RWPE2 (cell line): Measurements from ENCODE around the gene GPRASP2.
"Not testable (repeated sequence)": the region's sequence is repeated elsewhere in the genome, so short reads cannot be mapped to it uniquely, and the experiment has no call there.

Source experiments
- ATAC-seq: fragments of 200-7000 bp; cut with Tn5 transposase; 3 replicates; pipeline ENCODE4 v1.9.1; 2021; ENCODE audit warnings: low read depth
- DNase-seq: peaks from one replicate; pipeline ENCODE4 v3.0.0-alpha.2; 2020; ENCODE audit warnings: low spot score
- H3K27ac ChIP-seq: fragments of 450-650 bp; 2 replicates; pipeline ENCODE4 v1.5.1; 2017; ENCODE audit warnings: mild to moderate bottlenecking; ENCODE audit not compliant: poor library complexity, severe bottlenecking
- H3K27me3 ChIP-seq: fragments of 250-450 bp; sonication (Bioruptor Pico); 2 replicates; pipeline ENCODE4 v1.5.1; 2021; ENCODE audit warnings: mild to moderate bottlenecking, moderate library complexity; ENCODE audit not compliant: insufficient read depth, poor library complexity, severe bottlenecking
- H3K36me3 ChIP-seq: fragments of 250-450 bp; sonication (Bioruptor Pico); 2 replicates; pipeline ENCODE4 v1.5.1; 2020; ENCODE audit warnings: low read depth, mild to moderate bottlenecking, moderate library complexity
- H3K4me1 ChIP-seq: fragments of 250-450 bp; sonication (Bioruptor Pico); 2 replicates; pipeline ENCODE4 v1.5.1; 2021; ENCODE audit warnings: mild to moderate bottlenecking, moderate library complexity; ENCODE audit not compliant: insufficient read depth, poor library complexity, severe bottlenecking
- H3K4me3 ChIP-seq: fragments of 250-450 bp; sonication (Bioruptor Pico); 2 replicates; pipeline ENCODE4 v1.5.1; 2021; ENCODE audit warnings: mild to moderate bottlenecking, moderate library complexity; ENCODE audit not compliant: severe bottlenecking
- H3K9me3 ChIP-seq: fragments of 250-450 bp; sonication (Bioruptor Pico); 2 replicates; pipeline ENCODE4 v1.5.1; 2021; ENCODE audit warnings: mild to moderate bottlenecking, moderate library complexity; ENCODE audit not compliant: severe bottlenecking
- TF ChIP-seq, protein P1 (sequence below): fragments of 450-650 bp; IDR thresholded peaks from one replicate; pipeline ENCODE4 v1.5.1; 2017; ENCODE audit warnings: mild to moderate bottlenecking, moderate library complexity; ENCODE audit not compliant: poor library complexity, severe bottlenecking

GPRASP2 gene

DNA sequence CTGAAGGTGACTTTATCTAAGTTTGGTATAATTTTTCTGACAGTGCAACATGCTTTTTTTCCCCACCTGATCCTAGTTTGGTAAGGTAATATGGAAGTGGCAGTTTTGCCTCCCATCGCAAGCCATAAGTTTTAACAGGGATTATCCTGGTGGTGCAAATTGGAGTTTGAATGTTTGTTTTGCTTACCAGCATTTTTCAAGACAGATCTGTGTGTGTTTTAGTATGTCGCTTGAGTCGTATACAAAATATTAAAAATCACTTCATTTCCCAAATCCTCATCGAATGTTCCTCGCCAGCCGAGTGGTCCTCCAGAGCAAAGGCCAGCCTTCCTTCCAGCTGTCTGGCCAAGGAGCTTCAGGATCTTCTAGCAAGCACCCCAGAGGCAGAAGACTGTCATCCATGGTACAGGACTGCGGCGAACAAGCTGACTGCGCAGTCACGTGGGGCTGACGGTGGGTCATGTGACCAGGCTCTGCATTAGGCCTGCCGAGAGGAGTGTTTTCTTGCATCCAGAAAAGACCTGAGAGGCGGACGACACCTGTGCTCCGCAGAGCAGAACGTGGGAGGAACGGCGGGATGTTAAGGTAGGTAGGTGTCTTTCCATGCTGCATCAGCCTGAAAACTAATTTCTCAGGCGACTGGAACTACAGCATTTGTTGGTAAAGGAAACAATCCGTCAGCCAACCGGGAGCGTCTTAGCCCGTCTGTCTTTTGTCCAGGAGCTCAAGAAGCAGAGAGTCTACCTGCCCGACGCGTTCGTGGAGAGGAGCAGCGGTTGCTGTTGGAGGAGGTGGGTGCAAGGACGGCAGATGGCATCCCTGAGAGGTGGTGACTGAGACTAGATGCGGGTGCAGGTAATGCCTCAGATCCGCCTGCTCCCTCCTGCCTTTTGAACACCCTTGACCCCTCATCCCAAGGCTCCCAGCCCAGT, 8.3 kb downstream of the GPRASP2 start, which contains the start of gene GPRASP3:
TSS of gene GPRASP3 (plus strand) at position 507 of the 932 bp plus-strand sequence. CDS start 28,253 bp downstream, outside the sequence.
- ATAC-seq (peak; percentile 93), DNase-seq (no peak)
- Histone ChIP-seq H3K4me1 (no peaks in the 10 kb centered on the region), H3K36me3 (no peaks in the 10 kb centered on the region), H3K9me3 (no peaks in the 10 kb centered on the region), H3K27ac (no peak within 1 kb of the TSS), H3K27me3 (no peaks in the 10 kb centered on the region), H3K4me3 (peak within 1 kb of the TSS; percentile 29)
- TF ChIP-seq, protein P1, sequence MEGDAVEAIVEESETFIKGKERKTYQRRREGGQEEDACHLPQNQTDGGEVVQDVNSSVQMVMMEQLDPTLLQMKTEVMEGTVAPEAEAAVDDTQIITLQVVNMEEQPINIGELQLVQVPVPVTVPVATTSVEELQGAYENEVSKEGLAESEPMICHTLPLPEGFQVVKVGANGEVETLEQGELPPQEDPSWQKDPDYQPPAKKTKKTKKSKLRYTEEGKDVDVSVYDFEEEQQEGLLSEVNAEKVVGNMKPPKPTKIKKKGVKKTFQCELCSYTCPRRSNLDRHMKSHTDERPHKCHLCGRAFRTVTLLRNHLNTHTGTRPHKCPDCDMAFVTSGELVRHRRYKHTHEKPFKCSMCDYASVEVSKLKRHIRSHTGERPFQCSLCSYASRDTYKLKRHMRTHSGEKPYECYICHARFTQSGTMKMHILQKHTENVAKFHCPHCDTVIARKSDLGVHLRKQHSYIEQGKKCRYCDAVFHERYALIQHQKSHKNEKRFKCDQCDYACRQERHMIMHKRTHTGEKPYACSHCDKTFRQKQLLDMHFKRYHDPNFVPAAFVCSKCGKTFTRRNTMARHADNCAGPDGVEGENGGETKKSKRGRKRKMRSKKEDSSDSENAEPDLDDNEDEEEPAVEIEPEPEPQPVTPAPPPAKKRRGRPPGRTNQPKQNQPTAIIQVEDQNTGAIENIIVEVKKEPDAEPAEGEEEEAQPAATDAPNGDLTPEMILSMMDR = no peak

DNA sequence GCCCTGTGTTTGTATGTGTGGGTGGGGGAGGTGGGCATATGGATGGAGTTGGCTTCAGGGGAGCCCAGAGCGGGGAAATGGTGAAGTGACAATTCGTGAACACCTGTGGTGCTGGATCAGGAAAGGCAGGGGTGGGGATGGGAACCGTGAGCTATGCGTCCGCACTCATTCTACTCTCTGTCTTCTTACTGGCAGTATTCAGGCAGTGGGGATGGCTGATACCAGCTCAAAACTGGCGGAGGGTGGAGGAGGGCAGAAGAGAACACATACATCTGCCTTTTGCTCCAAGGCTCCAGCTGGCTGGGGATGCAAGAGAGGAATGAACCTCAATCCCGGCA, 8.9 kb downstream of the GPRASP2 start:
- not testable (repeated sequence) for H3K9me3 ChIP-seq, DNase-seq, H3K27ac ChIP-seq, H3K36me3 ChIP-seq, H3K27me3 ChIP-seq, H3K4me1 ChIP-seq
- H3K4me3 ChIP-seq = peak overlapping the region; percentile 29
- ATAC-seq = 0 out of 3 replicates have a peak, but pooled peaks have one; percentile 23

DNA sequence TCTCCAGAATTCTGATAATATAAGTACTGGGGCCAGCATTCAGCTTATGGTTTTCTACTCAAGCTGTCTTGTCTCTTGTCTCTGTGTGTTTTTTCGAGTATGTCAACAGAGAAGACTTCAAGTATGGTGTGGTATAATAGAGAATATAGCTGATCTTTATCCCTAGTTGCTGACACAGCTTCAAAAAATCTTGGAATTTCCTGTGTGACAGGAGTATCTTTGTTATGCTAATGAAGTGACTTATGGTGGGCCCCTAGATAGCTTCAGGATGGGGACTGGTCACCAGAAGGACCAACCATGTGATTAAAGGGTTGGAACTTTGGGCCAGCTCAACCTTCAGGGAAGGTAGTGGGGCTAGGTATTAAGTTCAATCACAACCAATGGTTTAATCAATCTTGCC, 11.2 kb downstream of the GPRASP2 start:
- H3K27ac ChIP-seq = no peak overlapping the region
- no peaks in the 10 kb centered on the region for H3K9me3 ChIP-seq
- H3K4me1 ChIP-seq = no peaks in the 10 kb centered on the region
- TF ChIP-seq, protein P1 = no peak
- H3K27me3 ChIP-seq = no peaks in the 10 kb centered on the region
- no peak overlapping the region for H3K4me3 ChIP-seq
- ATAC-seq (peak; percentile 27; the same call in 2 of the 3 replicates), DNase-seq (no peak)
- H3K36me3 ChIP-seq = no peaks in the 10 kb centered on the region

DNA sequence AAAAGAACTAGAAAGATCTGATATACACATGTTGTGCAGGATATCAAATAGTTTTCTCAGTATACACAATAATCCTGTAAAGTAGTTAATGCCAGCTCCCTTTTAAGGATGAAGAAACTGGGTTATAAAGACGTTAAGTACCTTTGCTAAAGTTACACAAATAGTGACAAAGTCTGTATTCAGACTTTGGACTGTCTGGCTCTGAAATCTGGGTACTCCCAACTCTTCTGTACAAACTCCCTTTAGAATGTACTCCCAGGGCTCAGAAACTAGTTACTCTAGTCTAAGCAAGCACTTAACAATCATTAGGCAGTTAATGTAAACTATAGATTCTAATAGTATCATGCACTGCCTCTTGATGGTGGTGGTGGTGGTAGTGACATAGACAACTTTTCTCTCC, 15.5 kb downstream of the GPRASP2 start:
- ATAC-seq = no peak
- TF ChIP-seq, protein P1 = no peak
- DNase-seq = no peak
- Histone ChIP-seq H3K27ac (no peak overlapping the region), H3K4me1 (no peaks in the 10 kb centered on the region), H3K36me3 (no peaks in the 10 kb centered on the region), H3K27me3 (no peaks in the 10 kb centered on the region), H3K9me3 (no peaks in the 10 kb centered on the region), H3K4me3 (no peak overlapping the region)

DNA sequence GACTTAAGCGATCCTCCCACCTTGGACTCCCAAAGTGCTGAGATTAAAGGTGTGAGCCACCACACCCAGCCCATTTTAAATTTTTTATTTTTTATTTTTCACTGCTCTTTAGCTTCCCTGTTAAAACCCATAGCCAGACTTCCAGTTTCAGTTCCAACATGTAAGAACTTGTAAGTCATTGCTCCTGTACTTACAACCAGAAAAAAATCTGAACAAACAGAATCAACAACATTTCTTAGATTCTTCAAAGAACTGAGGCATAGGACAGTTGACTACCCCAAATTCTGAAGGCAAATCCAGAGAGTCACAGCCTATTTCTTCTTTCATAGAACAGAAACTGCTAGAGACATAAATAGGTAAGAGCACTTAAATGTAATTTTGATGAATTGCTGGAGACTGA, 16.4 kb downstream of the GPRASP2 start:
- no peak for DNase-seq

More for the DNA sequence above, 16.4 kb downstream of the GPRASP2 start:
- H3K36me3 ChIP-seq = no peaks in the 10 kb centered on the region
- no peaks in the 10 kb centered on the region for H3K4me1 ChIP-seq
- no peaks in the 10 kb centered on the region for H3K27me3 ChIP-seq
- no peaks in the 10 kb centered on the region for H3K9me3 ChIP-seq
- no peak overlapping the region for H3K4me3 ChIP-seq
- ATAC-seq = no peak
- TF ChIP-seq, protein P1 = no peak
- H3K27ac ChIP-seq = no peak overlapping the region
